Brain pericyte (primary cell): Measurements from ENCODE around the gene FGF13.

Experiments used
- DNase-seq: peaks from one replicate; pipeline ENCODE4 v3.0.0-alpha.2; 2012; ENCODE audit warnings: low read depth, low spot score

FGF13 gene

DNA sequence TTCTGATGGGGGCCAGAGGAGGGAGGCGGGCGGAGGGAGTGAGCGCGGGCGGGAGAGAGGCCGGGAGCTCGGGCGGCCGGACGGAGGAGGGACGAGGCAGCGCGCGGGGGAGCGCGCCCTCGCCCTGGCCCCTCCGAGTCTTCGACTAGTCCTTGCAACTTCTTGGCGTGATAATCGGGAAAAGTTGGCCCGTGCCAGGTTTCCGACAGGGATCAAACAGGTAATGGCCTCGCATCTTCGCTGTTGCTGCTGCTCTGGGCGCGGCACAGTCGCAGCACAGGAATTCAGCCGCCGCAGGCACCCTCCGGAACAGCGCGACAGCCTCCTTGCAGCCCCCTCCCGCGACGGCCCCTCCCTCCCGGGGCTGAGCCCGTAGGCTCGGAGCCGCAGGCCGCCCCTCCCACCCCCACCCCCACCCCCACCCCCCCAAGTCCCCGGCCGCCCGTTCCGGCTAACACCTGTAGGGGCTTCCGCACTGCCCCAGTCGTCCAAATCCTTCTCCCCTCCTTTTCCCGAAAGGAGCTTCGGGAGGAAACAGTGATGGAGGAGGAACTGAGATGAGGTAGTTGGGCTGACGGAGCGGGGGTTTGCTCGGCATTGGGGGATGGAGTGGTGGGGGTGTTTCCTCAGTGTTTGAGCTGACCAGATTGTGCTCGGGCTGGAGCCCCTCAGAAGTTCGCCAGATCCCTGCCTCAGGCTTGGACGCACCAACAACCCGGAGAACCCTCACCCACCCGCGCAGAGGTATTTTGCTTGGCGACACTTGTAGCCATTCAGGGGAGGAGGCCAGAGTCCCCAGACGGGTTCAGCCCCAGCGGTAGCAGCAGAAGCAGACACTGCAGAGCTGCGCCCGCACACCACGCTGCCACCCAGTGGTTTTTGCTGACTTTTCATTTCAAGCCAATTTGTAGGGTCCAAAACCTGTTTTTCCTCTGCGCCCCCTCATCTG lies at the start of gene FGF13:
Gene FGF13, minus strand, starts transcription at position 319 of the 949 bp plus-strand sequence. CDS start 714 bp downstream, outside the sequence.
- no peak for DNase-seq

DNA sequence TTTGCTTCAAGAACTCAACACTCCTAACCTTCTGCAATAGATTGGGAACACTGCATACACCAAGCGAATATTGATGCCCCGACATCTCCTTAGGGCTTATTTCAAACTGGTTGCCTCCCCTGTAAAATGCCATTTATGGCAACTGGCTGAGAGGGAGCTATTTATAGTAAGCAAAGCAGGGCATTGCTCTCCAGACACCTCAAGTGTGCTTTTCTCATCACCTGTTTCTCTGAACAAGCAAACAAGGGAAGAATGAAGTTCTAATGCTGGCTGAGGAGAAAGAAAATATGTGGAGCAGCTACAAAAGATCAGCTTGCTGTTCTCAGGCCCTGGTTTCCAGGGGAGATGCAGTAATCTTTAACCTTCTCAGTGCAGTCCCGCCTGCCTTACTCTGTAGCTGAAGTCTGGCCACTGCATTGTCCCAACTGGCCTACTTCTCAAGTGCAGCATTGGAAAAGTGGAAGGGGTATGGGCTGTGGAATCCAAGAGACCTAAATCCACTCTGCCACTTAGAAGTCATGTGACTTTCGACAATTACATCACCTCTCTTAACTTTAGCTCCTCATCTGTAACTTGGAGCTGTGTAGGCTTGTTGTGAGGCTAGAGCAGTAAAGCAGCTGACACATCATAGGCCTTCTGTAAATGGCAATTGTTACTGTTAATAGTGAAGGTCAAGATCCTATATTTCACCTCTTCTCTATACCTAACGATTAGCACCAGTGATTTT lies 47.9 kb upstream of the FGF13 start:
- DNase-seq: no peak

DNA sequence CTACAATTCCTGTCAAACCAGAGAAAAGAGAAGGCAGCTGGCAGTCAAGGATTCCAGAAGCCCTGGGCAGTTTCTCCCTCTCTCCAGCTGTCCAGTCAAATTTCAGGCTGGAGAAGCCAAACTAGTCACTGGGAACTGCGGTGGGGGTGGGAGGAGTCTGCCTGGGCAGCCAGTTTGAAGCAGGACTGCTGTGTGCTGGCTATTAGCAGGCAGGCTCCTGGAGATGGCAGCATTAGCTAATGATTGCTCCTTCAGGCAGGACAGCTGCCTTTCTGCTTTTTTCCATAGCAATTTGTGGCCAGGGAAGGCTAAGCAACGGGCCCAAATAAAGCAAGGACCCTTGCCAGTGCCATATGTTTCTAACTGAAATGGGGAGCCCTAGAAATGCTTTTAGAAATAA lies 44.7 kb upstream of the FGF13 start:
- no peak for DNase-seq

- DNase-seq: no peak
Measured at GRCh38 chrX:138754861-138755260, 43.3 kb upstream of the FGF13 start.

GRCh38 chrX:138748480-138748879 lies 37.0 kb upstream of the FGF13 start:
- no peak for DNase-seq

DNA sequence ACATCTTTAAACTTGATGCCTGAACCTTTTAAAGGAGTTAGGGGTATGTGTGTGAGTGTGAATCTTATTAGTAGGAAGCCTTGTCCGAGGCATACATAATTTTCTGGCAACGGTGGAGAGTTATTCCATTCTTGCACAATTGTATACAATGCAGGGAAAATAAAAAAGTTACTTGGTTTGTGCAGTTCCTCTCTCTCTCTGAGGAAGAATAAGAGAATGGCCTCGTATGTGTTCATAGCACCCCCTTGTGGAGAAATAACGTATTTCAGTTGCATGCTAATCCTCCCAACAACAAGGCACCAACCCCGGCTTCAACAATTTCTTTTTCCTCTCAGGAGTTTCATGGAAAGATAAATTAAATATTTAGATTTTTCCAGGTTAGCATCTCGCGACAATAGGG lies 33.7 kb upstream of the FGF13 start:
- DNase-seq: no peak

- DNase-seq: no peak
Measured at GRCh38 chrX:138742217-138742616, 30.7 kb upstream of the FGF13 start.

- no peak for DNase-seq
Measured at GRCh38 chrX:138740341-138740740, 28.8 kb upstream of the FGF13 start.

- no peak for DNase-seq
Measured at GRCh38 chrX:138723301-138723700, 11.8 kb upstream of the FGF13 start.

GRCh38 chrX:138719396-138719795 lies 7.9 kb upstream of the FGF13 start:
- DNase-seq: no peak

- no peak for DNase-seq
Measured at GRCh38 chrX:138718941-138719340, 7.4 kb upstream of the FGF13 start.

GRCh38 chrX:138710866-138711341 lies 613 bp downstream of the FGF13 start:
- no peak for DNase-seq

- no peak for DNase-seq
Measured at GRCh38 chrX:138709886-138710791, 1.4 kb downstream of the FGF13 start.

GRCh38 chrX:138708268-138708667 lies 3.2 kb downstream of the FGF13 start:
- DNase-seq: no peak

DNA sequence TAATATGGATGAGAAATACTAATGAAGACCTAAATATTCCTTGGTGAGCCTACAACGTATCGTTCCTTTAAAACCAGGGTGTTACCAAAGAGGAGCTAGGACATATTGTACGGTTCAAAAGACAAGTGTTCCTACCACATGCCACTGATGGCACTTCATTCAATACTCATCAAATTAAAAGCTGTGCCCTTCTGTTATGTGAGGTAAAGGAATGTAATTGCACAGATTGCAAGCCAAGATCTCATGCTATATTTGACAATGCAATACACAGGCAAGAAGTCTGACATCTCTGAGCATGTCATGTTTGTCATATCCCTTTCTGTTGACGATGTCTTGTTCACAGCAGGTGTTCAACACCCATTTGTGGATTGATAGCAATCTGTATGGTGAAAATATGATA lies 6.9 kb downstream of the FGF13 start:
- no peak for DNase-seq

GRCh38 chrX:138704101-138704500 lies 7.4 kb downstream of the FGF13 start:
- no peak for DNase-seq

GRCh38 chrX:138692591-138692990 lies 18.9 kb downstream of the FGF13 start:
- no peak for DNase-seq

GRCh38 chrX:138691186-138691585 lies 20.3 kb downstream of the FGF13 start:
- no peak for DNase-seq

DNA sequence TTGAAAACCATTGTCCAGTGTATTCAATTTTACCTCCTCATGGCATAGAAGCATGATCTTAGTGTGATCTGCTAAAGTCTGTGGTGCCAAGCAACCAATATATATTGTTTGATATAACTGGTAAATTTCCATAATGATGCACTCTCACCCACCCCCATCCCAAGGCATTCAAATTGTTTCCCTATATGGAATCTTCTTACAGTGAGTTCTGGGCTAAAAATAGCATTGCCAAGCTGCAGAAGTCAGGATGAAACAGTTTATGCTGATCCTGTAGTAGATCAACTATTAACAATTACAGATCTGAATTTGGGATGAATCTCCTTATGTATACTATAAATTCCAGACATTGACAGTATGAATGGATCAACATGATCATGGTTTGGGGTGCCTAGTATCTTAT lies 20.9 kb downstream of the FGF13 start:
- DNase-seq: no peak

DNA sequence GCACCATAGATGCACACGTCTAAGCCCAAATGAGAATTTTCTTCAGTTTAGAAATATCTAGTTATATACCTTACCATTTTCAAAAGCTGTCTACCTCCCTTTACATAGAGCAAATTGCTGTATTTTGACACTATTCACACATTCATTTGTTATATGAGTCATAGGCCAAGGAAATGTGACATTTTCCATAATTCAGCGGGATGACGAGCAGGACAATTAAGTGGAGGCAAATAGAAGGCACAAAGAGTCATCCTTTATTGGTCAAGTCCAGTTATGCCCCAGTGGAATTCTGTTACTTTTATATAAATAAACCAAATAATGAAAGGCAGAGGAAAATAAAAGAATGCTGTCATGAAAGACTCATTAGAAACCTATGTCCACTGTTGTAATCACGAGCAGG lies 27.9 kb downstream of the FGF13 start:
- DNase-seq: no peak

GRCh38 chrX:138669693-138670092 lies 41.8 kb downstream of the FGF13 start:
- DNase-seq: no peak

- DNase-seq: no peak
Measured at GRCh38 chrX:138664466-138664865, 47.1 kb downstream of the FGF13 start.
